Lower lobe of right lung (tissue), 2 donors: ENCODE data around the gene COL6A3. TPM values are rescaled to one million over a fixed set of nuclear protein-coding genes. Genes with fewer than 3 reads are reported as not detected.

ENCODE experiments used
- ATAC-seq, 2 donors: fragments of 200-7000 bp; cut with Tn5 transposase; one replicate each; pipeline ENCODE4 v1.9.1; 2020 to 2022; ENCODE audit warnings: mild to moderate bottlenecking in 2 of 2, moderate library complexity in 2 of 2
- DNase-seq: peaks from one replicate; pipeline ENCODE4 v3.0.0-alpha.2; 2020
- H3K27ac ChIP-seq: fragments of 200-600 bp; one replicate; pipeline ENCODE4 v1.8.0; 2022
- H3K27me3 ChIP-seq: fragments of 200-600 bp; one replicate; pipeline ENCODE4 v1.8.0; 2022; ENCODE audit warnings: low read depth
- H3K36me3 ChIP-seq: fragments of 200-600 bp; one replicate; pipeline ENCODE4 v1.8.0; 2022; ENCODE audit warnings: mild to moderate bottlenecking
- H3K4me1 ChIP-seq: fragments of 200-600 bp; one replicate; pipeline ENCODE4 v1.8.0; 2022
- H3K4me3 ChIP-seq: fragments of 200-600 bp; one replicate; pipeline ENCODE4 v1.8.0; 2022; ENCODE audit warnings: mild to moderate bottlenecking
- H3K9me3 ChIP-seq: fragments of 200-600 bp; one replicate; pipeline ENCODE4 v1.8.0; 2022
- intact Hi-C: fragments of 100-400 bp; cut with DNase I; formaldehyde crosslinking; loops from one replicate; pipeline ENCODE4 v1.11.0; 2022
- total RNA-seq: library from RNA; stranded (reverse); fragmentation: NEBNext Ultra II Directional; extraction: Animal tissue kit (Norgen Biotek cat#: 25700); gene quantifications from one replicate; pipeline ENCODE4 v1.2.1, GENCODE V29; 2021
- TF ChIP-seq, protein P1 (sequence below): fragments of 200-600 bp; IDR thresholded peaks from one replicate; pipeline ENCODE4 v1.8.0; 2022; ENCODE audit warnings: antibody characterized with exemption, mild to moderate bottlenecking
- donor health status: DM: no; HTN: yes; CAD: no; lungs with severe emphysema.

Gene COL6A3
- total RNA-seq, 1 donor from 2014 or later = 114 TPM

DNA sequence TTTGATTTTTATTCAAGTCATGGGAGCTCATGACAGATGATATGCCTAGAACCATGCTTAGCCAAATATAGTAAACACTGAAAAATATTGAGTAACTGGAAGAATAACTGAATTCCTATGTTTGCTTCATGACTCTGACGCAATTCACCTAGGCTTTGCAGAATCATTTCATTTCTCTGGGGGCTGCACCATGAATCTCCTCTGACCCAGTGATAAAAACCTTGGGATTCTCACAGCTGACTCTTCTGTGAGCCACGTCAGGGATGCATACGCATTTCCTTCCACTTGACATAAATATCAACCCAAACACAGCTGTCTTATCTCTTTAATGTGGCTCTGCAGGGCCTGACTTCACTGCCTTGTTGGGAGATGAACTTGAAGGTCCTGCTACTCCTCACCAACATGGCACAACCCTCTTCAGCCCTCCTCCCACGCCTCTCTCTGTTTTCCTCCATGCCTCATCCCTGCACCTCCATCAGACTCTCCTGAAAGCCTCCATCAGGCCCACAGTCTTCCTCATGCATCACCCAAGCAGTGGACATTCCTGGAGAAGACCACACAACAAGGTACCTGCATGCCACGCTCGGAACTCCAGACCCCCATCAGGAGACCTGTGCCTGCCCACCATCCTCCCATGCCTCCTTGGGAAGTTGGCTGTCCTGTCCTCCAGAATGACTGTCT is 29.8 kb downstream of the COL6A3 start:
- DNase-seq (no peak), ATAC-seq (no peak)
- H3K36me3 ChIP-seq = no peaks in the 10 kb centered on the region
- TF ChIP-seq, protein P1, sequence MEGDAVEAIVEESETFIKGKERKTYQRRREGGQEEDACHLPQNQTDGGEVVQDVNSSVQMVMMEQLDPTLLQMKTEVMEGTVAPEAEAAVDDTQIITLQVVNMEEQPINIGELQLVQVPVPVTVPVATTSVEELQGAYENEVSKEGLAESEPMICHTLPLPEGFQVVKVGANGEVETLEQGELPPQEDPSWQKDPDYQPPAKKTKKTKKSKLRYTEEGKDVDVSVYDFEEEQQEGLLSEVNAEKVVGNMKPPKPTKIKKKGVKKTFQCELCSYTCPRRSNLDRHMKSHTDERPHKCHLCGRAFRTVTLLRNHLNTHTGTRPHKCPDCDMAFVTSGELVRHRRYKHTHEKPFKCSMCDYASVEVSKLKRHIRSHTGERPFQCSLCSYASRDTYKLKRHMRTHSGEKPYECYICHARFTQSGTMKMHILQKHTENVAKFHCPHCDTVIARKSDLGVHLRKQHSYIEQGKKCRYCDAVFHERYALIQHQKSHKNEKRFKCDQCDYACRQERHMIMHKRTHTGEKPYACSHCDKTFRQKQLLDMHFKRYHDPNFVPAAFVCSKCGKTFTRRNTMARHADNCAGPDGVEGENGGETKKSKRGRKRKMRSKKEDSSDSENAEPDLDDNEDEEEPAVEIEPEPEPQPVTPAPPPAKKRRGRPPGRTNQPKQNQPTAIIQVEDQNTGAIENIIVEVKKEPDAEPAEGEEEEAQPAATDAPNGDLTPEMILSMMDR = no peak
- no peak overlapping the region for H3K4me3 ChIP-seq
- H3K27ac ChIP-seq = no peak overlapping the region
- H3K27me3 ChIP-seq = no peaks in the 10 kb centered on the region
- intact Hi-C loops = no loop called here
- no peaks in the 10 kb centered on the region for H3K4me1 ChIP-seq
- H3K9me3 ChIP-seq = no peaks in the 10 kb centered on the region

DNA sequence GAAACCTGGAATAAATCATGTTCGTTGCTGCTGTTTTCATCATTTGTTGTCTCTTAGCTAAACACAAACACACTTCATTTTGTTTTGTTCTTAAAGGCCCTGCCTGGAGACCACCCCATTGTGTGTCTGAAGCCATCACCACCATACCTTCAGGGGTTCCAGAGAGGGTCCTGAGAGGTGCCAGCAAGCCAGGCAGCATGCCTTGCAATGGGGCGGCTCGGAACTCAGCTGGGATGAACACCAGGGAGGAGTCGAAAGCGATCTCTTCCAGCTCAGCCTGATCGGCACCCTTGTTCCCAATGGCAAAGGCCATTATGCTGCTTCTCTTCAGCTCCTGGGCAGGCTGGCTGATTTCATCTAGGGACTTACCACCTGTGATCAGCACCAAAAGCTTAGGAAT is 33.2 kb downstream of the COL6A3 start:
- Histone ChIP-seq H3K27me3 (no peaks in the 10 kb centered on the region), H3K4me3 (no peak overlapping the region), H3K4me1 (no peaks in the 10 kb centered on the region), H3K27ac (no peak overlapping the region), H3K36me3 (no peaks in the 10 kb centered on the region), H3K9me3 (no peaks in the 10 kb centered on the region)
- TF ChIP-seq, protein P1 = no peak
- DNase-seq (no peak), ATAC-seq (no peak)
- intact Hi-C loops = no loop called here

- no peak overlapping the region for H3K27ac ChIP-seq
- H3K4me1 ChIP-seq = no peaks in the 10 kb centered on the region
- ATAC-seq (no peak), DNase-seq (no peak)
- TF ChIP-seq, protein P1 = no peak
- H3K27me3 ChIP-seq = no peaks in the 10 kb centered on the region
- intact Hi-C loops = no loop called here
- peaks cover 1% of the 10 kb centered on the region for H3K36me3 ChIP-seq
- H3K4me3 ChIP-seq = no peak overlapping the region
- H3K9me3 ChIP-seq = no peaks in the 10 kb centered on the region
Measured at GRCh38 chr2:237379636-237380035, 34.3 kb downstream of the COL6A3 start.

DNA sequence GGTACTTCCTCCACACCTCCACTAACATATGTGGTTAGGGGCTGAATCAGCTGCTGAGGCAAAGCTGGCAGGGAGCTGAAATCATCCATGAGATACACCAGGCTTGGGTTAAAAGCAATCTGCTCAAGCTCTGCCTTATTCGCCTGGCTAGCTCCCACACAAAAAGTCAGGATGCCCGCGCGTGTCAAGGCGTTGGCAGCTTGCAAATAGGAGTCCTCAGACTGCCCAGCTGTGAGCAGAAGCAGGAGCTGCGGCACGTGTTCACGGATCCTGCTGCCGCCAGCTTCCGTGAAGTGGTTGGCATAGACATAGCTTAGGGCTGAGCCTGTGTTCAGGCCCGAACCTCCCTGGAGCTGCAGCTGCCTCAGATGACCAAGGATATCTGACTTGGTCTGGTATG is 35.3 kb downstream of the COL6A3 start:
- Histone ChIP-seq H3K36me3 (peaks cover 10% of the 10 kb centered on the region), H3K4me1 (no peaks in the 10 kb centered on the region), H3K27me3 (no peaks in the 10 kb centered on the region), H3K4me3 (no peak overlapping the region), H3K27ac (no peak overlapping the region), H3K9me3 (no peaks in the 10 kb centered on the region)
- intact Hi-C loops = no loop called here
- TF ChIP-seq, protein P1 = no peak
- ATAC-seq (no peak), DNase-seq (no peak)

DNA sequence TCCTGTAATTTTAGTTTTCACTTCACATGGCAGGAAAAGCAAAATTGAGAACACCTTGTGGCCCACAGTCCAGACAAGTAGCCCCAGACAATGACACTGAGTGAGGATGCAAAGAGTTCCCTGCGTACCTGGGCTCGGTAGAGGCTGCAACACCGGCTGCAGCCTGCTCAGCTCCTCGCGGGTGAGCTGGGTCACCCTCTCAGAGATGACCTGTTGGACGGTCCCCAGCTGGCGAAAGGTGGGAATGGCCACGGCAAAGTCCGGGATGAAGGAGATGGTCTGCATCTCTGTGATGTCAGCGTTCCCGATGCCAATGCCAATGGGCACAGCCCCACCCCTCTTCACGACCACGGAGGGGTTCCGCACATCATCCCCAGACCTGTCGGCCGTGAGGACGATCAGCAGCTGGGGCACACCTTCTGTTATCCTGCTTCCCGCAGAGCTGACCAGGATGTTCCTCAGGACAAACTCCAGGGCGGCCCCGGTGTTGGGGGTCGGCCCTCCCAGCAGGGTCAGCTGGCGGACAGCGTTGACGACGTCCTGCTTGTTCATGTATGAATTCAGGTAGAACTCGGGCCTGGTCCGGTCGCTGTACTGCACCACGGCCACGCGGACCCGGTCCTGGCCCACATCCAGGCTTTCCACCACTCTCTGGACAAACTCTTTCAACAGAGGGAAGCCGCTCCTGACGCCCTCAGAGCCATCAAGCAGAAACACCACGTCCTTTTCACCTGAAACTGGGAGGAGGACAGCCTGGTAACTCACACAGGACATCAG is 39.5 kb downstream of the COL6A3 start:
- DNase-seq (no peak), ATAC-seq (no peak)
- TF ChIP-seq, protein P1 = no peak
- H3K4me3 ChIP-seq = no peak overlapping the region
- H3K36me3 ChIP-seq = peaks cover 23% of the 10 kb centered on the region
- H3K27me3 ChIP-seq = no peaks in the 10 kb centered on the region
- H3K9me3 ChIP-seq = no peaks in the 10 kb centered on the region
- H3K27ac ChIP-seq = no peak overlapping the region
- intact Hi-C loops = no loop called here
- H3K4me1 ChIP-seq = no peaks in the 10 kb centered on the region
